Endometrial microvascular endothelial cells (primary cell): ENCODE data around the gene SCP2. TPM values are rescaled to one million over a fixed set of nuclear protein-coding genes. Genes with fewer than 3 reads are reported as not detected.

Experiments
- in situ Hi-C: cut with HindIII; loops from 2 replicates; pipeline ENCODE4 v1.10.0; 2017; ENCODE audit warnings: low sequenced_read_pairs, low pct_unique_long_range_greater_than_20kb; ENCODE audit errors: inconsistent ontology term
- total RNA-seq: library from RNA; depleted of rRNA; stranded (reverse); fragments of >200 nt; gene quantifications from one replicate; pipeline ENCODE4 v1.2.3, GENCODE V29; 2015; ENCODE audit errors: inconsistent ontology term

The SCP2 gene
- total RNA-seq, 1 donor from 2014 or later, result 132 TPM

DNA sequence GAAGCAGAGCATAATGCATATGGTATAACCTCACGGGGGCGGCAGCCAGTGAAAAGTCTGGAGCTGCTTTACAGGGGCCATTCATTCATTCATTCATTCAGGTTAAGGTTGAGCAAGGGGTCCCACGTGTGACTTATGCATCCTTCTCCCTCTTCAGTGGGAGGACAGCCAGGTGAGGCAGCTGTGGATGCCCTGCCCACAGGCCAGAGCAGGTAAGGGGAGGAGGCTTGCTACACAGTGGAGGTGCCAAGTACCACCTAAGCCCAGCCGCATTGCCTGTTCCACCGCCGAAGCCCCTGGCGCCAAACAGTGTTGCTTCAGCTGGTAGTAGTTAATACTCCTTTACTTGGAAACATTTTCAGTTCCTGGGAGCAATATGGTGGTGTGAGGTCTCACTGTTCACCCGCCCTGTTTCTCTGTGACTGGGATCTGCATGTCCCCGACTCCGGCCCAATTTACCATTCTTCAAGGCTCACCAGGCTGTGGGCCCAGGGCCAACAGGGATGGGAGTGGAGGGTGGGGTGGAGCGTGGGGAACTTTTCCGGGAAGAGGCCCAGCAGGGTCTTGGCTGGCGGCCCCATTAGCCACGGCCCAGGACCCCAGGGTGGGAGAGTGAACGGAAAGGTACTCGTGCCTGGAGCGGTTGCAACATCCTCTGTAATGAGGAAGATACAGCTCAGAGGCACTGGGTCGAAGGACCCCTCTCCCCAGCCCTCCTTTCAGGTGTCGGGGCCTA is 134.2 kb downstream of the SCP2 start:
- in situ Hi-C loops, result no loop called here

- in situ Hi-C loops, result no loop called here
These were observed 135.0 kb downstream of the SCP2 start, which contains the start of gene PODN for GRCh38 chr1:53061859-53062707. PODN (plus strand) TSS chr1:53062213; CDS start chr1:53069856, 7,643 bp downstream.

DNA sequence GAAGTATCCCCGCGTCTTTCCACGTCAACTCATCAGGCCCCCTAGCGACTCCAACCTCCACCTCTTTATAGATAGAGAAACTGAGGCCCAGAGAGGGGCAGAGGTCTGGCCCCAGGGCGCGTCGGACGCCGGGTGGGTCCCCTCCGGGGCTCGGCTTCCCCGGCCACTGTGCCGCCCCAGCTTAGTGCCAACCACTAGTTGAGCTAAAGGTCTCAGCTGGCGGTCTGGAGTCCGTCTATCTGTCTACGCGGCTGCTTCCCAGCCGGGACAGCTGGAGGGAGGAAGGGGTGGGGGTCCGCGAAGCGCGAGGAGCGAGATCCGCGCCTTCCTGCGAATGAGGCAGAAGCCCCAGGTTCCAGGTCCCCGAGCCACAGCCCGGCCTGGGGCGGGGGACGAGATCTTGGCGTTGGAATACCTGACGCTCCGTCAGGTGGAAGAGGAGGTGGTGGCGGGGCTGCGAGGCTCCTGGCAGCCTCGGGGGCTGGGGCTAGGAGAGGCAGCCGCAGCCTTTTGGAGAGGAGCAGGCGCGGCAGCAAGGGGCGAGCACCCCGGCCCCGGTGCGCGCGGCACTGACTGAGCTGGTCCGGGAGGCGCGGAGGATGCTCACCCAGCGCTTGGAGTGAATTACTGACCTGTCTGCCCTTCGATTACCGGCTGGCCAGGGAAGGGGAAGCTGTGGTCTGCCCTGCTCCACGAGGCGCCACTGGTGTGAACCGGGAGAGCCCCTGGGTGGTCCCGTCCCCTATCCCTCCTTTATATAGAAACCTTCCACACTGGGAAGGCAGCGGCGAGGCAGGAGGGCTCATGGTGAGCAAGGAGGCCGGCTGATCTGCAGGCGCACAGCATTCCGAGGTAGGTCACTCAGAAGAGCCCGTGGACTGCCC is 135.9 kb downstream of the SCP2 start:
- in situ Hi-C loops, result no loop called here

- in situ Hi-C loops, result no loop called here
These were observed 136.9 kb downstream of the SCP2 start for GRCh38 chr1:53063744-53064515.

GRCh38 chr1:53065391-53065790 is 138.3 kb downstream of the SCP2 start:
- in situ Hi-C loops, result no loop called here

DNA sequence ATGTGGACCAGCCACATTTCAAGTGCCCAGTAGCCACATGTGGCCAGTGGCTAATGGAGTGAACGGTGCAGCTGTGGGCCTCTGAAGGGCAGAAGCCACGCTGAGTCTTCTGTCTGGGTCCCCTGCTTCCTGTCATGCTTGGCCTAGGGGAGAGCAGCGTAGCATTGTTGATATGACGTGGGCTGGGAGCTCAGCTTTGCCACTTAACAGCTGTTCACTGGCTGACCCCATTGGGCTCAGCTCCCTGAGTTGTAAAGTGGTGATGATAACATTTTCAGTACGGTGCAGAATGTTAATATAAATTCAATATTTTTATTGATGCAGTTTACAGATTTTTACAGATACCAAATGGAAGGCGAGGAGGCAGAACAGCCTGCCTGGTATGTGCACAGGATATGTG is 139.4 kb downstream of the SCP2 start:
- in situ Hi-C loops, result no loop called here

DNA sequence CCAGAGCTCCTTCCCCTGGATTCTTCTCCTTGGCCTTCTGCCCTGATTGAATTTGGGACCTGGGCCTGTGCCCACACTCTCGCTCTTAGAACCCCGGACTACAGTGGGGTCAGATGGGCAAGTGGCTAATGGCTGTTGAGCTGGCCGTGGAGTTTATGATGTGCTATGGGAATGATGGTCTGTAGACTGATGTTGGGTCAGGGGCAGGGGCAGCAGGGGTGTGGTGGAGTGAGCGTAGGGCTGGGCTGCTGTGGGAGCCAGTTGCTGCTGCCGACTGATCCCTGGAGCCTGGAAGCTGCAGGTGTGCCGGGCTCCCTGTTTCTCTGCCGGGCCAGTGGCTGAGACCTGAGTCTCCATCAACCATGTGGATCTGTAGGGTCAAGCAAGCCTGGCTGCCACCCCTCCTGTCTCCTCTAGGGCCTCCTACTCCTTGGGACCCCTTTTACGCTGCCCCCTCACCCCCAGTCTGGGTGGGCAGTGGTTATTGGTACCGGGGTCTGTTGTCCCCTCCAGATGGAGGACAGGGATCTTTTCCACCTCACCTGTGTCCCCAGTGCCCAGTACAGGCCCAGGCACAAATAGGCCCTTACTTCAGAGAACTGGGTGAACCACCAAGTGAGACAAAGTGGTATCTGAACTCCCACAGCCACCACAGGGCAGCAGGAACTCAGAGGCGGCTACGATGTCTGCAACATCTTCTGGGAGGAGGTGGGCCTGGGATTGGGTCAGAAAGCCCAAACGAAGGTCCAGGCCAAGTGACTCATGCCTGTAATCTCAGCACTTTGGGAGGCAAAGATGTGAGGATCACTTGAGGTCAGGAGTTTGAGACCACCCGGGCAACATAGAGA is 140.0 kb downstream of the SCP2 start:
- in situ Hi-C loops, result no loop called here

DNA sequence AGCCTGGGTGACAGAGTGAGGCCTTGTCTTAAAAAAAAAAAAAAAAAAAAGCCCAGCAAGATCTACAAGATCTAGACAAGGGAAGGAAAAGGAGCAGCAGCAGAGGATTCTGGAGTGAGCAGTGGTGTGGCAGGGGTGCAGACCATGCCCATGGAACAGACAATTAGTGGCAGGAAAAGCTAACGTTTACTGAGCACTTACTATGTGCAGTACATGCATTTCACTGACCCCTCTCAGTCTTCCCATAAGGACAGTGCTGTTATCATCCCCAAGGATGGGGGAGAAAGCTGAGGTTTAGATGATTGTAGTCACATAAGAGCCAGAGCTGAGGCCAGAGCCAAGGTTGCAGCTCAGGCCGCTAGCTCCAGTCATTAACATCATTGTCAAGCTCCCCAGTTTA is 140.8 kb downstream of the SCP2 start:
- in situ Hi-C loops, result no loop called here

DNA sequence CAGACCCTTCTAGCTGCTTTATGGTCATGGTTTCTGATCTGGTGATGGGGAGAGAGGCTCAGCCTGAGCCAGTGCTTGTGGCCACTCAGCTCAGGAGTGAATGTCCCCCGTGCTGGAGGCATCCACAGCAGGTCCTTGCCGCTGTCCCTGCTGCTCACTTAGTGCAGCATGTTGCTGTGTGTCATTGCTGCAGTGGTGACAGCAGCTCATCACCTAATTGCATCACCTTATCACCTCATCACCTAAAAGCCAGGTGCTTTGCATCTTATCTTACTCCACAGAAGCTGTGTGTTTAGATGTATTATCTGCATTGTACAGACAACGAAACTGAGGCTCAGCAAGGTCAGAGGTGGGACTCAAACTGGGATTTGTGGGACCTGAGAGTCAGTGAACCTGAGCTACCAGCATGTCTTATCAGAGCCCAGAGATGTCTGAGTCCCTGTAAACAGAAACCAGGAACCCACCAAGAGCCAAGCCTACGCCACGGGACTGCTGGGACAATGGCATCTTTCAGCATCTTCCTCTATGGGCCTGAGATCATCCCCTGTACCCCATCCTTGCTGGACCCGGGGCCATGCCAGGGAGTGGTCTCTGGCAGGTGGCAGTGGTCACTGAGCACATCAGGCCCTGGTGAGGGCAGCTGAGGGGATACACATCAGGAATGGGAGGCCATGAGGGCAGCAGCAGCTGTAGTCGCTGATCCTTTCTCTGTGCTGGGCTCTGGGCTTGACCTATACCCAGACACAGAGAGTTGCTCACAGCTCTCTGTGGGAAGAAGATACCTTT is 141.4 kb downstream of the SCP2 start:
- in situ Hi-C loops, result no loop called here

DNA sequence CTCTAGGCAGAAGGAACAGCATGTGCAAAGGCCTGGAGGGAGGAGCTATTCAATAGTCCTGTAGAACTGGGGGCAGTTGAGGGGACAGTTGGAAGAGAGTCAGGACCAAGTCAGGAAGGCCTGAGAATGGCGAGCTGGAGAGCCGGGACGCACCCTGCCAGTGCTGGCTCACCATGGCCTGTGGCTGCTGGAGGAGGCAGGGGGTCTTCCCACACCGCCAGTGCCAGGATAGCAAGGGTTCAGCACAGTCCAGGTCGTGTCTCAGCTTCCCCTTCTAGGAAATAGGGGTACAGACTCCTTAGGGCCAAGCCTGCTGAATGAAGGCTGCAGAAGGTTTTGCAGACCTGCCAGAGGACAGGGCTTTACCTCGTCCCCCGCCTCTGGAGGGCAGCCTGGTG is 142.2 kb downstream of the SCP2 start:
- in situ Hi-C loops, result no loop called here

DNA sequence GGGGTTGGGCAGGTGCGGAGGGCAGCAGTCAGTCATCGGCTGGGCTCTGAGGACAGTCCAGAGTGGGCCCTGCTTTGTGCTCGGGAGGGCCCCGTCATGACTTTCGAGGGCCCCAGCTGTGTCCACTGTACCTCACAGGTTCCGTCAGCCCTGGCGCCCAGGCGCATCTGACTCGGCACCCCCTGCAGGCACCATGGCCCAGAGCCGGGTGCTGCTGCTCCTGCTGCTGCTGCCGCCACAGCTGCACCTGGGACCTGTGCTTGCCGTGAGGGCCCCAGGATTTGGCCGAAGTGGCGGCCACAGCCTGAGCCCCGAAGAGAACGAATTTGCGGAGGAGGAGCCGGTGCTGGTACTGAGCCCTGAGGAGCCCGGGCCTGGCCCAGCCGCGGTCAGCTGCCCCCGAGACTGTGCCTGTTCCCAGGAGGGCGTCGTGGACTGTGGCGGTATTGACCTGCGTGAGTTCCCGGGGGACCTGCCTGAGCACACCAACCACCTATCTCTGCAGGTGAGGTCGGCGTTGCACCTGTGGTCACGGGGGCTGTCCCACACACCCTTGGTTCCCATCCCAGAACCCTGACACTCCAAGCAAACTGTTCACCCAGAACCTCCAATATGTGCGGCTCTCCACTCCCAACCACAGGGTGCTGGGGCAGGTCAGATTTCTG is 142.7 kb downstream of the SCP2 start:
- in situ Hi-C loops, result no loop called here

DNA sequence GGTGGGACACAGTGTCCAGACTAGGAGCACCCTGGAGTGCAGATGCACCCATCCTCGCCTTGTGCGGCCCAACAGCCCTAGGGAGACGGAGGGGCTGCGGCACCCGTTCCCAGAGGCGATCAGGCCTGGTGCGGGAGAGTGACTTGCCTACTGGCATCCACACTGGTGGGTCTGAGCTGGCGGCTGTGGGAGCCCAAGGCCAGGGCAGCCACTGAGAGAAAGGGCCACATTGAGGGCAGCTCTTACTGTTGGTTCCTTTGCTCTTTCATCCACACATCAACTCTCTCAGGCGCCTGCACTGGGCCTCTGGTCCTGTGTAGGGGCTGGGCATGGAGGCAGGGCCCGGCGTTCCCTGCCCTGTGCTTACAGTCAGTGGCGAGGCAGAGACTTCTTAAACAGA is 143.5 kb downstream of the SCP2 start:
- in situ Hi-C loops, result no loop called here

DNA sequence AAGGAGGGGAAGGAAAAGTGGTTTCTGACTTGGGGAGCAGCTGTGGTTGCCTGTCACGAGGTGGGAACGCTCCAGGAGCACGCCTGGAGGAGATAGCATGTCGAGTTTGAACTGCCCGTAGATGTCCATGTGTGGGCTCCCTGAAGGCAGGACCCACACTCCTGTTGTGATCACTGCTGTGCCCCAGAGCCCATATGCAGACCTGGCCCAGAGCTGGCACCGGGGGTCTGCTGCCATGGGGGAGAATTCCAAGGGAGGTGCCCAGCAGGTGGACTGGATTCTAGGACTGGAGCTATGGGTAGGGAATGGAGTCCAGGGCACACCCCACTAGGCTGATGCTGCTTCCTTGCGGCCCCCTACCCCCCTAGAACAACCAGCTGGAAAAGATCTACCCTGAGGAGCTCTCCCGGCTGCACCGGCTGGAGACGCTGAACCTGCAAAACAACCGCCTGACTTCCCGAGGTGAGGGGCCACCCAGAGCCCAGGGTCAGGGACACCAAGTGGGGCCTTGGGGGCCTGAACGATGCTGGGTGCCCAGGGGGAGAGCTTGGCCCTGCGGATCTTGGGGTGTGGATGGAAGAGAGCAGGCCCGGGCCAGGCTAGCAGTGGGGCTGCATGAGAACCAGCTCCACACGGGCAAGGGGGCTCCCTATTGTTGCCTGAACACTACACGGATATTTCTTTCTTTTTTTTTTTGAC is 144.2 kb downstream of the SCP2 start:
- in situ Hi-C loops, result no loop called here

GRCh38 chr1:53071915-53072314 is 144.8 kb downstream of the SCP2 start:
- in situ Hi-C loops, result no loop called here

DNA sequence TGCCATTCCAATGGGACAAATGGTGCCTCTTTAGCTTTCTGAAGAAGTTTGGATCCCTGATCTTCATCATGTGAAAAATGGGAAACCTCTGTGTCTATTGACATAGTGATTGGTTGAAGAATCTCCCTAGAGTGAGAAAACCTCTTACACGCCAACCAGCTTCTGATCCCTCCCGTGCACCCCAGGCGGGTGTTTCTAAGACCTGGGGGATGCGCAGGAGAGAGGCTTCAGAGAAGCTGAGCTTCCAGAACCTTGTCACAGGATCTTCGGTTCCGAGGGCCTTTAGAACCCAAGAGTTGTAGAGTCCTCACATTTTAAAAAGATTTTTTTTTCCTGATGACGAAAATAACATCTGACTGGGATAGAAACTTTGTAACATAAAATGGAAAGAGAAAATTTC is 146.2 kb downstream of the SCP2 start:
- in situ Hi-C loops, result no loop called here

GRCh38 chr1:53073868-53074311 is 146.8 kb downstream of the SCP2 start:
- in situ Hi-C loops, result no loop called here
